ENCODE data around the gene PPP1R18. TPM values are rescaled to one million over a fixed set of nuclear protein-coding genes. Genes with fewer than 3 reads are reported as not detected.
"Not testable (repeated sequence)": the region's sequence is repeated elsewhere in the genome, so short reads cannot be mapped to it uniquely, and the experiment has no call there.

PPP1R18 gene
- total and polyA plus RNA-seq, 2 of the 4 experiments (the other 2 are of a cell fraction) = 31.9 to 134 TPM

- H2AK9ac ChIP-seq (replicated peaks; ENCODE audit: low read depth, low read length, poor library complexity); H4K5ac ChIP-seq (ENCODE audit: low read depth, low read length); H2AK5ac ChIP-seq (ENCODE audit: low read depth, low read length); H2BK120ac ChIP-seq (ENCODE audit: low read depth, low read length); H3K4ac ChIP-seq (ENCODE audit: low read depth, low read length); H2AFZ ChIP-seq (replicated peaks; ENCODE audit: low read length, poor library complexity); H4K8ac ChIP-seq (ENCODE audit: low read depth in 2 of 2, low read length in 2 of 2); BruUV-seq (replicated peaks); ATAC-seq (ENCODE audit: low read depth); H2BK5ac ChIP-seq (ENCODE audit: low read depth, low read length, poor library complexity, severe bottlenecking); H3K27me3 ChIP-seq (ENCODE audit: control insufficient read depth, insufficient read depth, low read length); H3K27ac ChIP-seq (ENCODE audit: insufficient read depth, low read length); H3K4me3 ChIP-seq (ENCODE audit: insufficient read depth, low read depth, low read length); H3K9me3 ChIP-seq (ENCODE audit: control insufficient read depth, insufficient read depth, low read length); H3K9me1 ChIP-seq (ENCODE audit: insufficient read depth, low read length); intact Hi-C loops (cut with micrococcal nuclease); H2BK15ac ChIP-seq (ENCODE audit: low read depth, low read length); H3K56ac ChIP-seq (ENCODE audit: extremely low read depth, insufficient read depth, low read length); dilution Hi-C loops (cut with HindIII; ENCODE audit: low sequenced_read_pairs, unreplicated experiment); H3K18ac ChIP-seq (ENCODE audit: low read depth, low read length); H2BK20ac ChIP-seq (ENCODE audit: low read depth, low read length); DNase-seq; H3K4me1 ChIP-seq (ENCODE audit: control insufficient read depth, insufficient read depth, low read length); H4K91ac ChIP-seq (ENCODE audit: insufficient read depth, low read depth, low read length): not testable (repeated sequence)
- in situ Hi-C loops (cut with MboI; ENCODE audit: low sequenced_read_pairs) = loop anchor here (5.0 kb wide), 1 partner anchor 41 kb away; no protein-coding TSS in a partner anchor
- Histone ChIP-seq H3K79me1 (ENCODE audit: low read depth in 1 of 2, low read length in 2 of 2) (peaks cover 12 to 38% of the 10 kb centered on the region in 2 experiments; a peak in 3 of 4 replicates), H3K23ac (ENCODE audit: low read depth, low read length) (peak overlapping the region; percentile 76; the same call in 1 of the 2 replicates), H3K36me3 (ENCODE audit: control insufficient read depth, insufficient read depth, low read length) (peaks cover 46% of the 10 kb centered on the region), H3K9ac (ENCODE audit: low read depth, low read length) (peak overlapping the region; percentile 43; the same call in 1 of the 2 replicates), H3K4me2 (ENCODE audit: low read depth, low read length) (peak overlapping the region; percentile 37; the same call in 1 of the 2 replicates), H4K20me1 (ENCODE audit: insufficient read depth, low read length) (peaks cover 59% of the 10 kb centered on the region), H3K14ac (replicated peaks; ENCODE audit: low read depth, low read length) (peak overlapping the region; percentile 49)
- ChIA-PET CTCF (interaction anchor here (0.6 to 1.6 kb wide), 7 partner anchors 11 to 97 kb away, joined by 3 to 12 read pairs (median 4); no protein-coding TSS in a partner anchor), POLR2A (ENCODE audit: unreplicated experiment) (interaction anchor here (1.0 to 1.3 kb wide), 2 partner anchors 51 to 111 kb away, joined by 3 read pairs; partner anchors contain the start of gene DHX16)
- WGBS, 2 experiments (ENCODE audit: extremely low coverage in 2 of 2, insufficient read length in 1 of 2) = 73% methylated on average over 7 of the region's 16 CpGs; no CpG with 5 or more reads in 1 of the 2 experiments
Measured at GRCh38 chr6:30723159-30723842, 36.9 kb upstream of the PPP1R18 start.

Data from IMR-90 (cell line).